Hepatocyte (in vitro differentiated cells): Measurements from ENCODE around the gene HMGXB4.

ENCODE experiments used
- CTCF ChIP-seq: fragments of 200-600 bp; sonication (generic); IDR thresholded peaks from 2 replicates; pipeline ENCODE4 v1.5.1; 2016; ENCODE audit warnings: antibody characterized with exemption, mild to moderate bottlenecking; ENCODE audit not compliant: poor library complexity
- EZH2 ChIP-seq: fragments of 200-600 bp; sonication (generic); IDR thresholded peaks from 2 replicates; pipeline ENCODE4 v1.6.1; 2016; ENCODE audit warnings: antibody characterized with exemption, mild to moderate bottlenecking, borderline replicate concordance
- EZH2phosphoT487 ChIP-seq: fragments of 200-600 bp; sonication (generic); IDR thresholded peaks from one replicate; pipeline ENCODE4 v1.6.1; 2018; ENCODE audit warnings: antibody characterized with exemption, mild to moderate bottlenecking, low read depth, moderate library complexity; ENCODE audit not compliant: unreplicated experiment, severe bottlenecking

- TF ChIP-seq CTCF (no peak), EZH2phosphoT487 (no peak), EZH2 (no peak)
Measured at GRCh38 chr22:35311551-35311999, 54.3 kb downstream of the HMGXB4 start.
